Caco-2 (cell line): ENCODE results near the gene ADGRV1. TPM values are rescaled to one million over a fixed set of nuclear protein-coding genes. Genes with fewer than 3 reads are reported as not detected.

ENCODE experiments used
- BruUV-seq: library from RNA; stranded (reverse); fragments of 400-500 nt; replicated peaks from 2 replicates; lab custom pipeline; 2021; lab: Mats Ljungman, UMichigan
- CTCF ChIA-PET: fragments of 300-600 bp; sonication (Branson Sonifier 250); formaldehyde crosslinking; loops from one replicate; lab custom pipeline; 2022; ENCODE audit warnings: antibody characterized with exemption; lab: Charles Lee
- POLR2A ChIA-PET: fragments of 300-600 bp; sonication (Branson Sonifier 250); formaldehyde crosslinking; loops from one replicate; lab custom pipeline; 2022; ENCODE audit warnings: antibody characterized with exemption; lab: Charles Lee
- DNase-seq, 2 experiments: peaks; one replicate each; pipeline versions ENCODE4 v3.0.0 to v3.0.0-alpha.2; 2020 to 2022
- H3K27me3 ChIP-seq: replicated peaks from 2 replicates; pipeline ENCODE4 v1.6.0; 2011; ENCODE audit warnings: low read length; ENCODE audit not compliant: control insufficient read depth, insufficient read depth
- H3K36me3 ChIP-seq: 2 replicates; pipeline ENCODE4 v1.5.1; 2011; ENCODE audit warnings: low read length; ENCODE audit not compliant: control insufficient read depth, insufficient read depth
- H3K4me1 ChIP-seq: fragments of 250-450 bp; sonication (Bioruptor Pico); 2 replicates; pipeline ENCODE4 v1.5.1; 2020; ENCODE audit warnings: mild to moderate bottlenecking
- H3K4me3 ChIP-seq: 2 replicates; pipeline ENCODE4 v1.5.1; 2011; ENCODE audit warnings: low read depth, mild to moderate bottlenecking, control low read depth, low read length
- H3K9me3 ChIP-seq: fragments of 250-450 bp; sonication (Bioruptor Pico); 2 replicates; pipeline ENCODE4 v1.5.1; 2020; ENCODE audit warnings: mild to moderate bottlenecking, moderate library complexity
- H3K27ac Mint-ChIP-seq: one replicate; pipeline ENCODE4 v1.8.0; 2022; ENCODE audit warnings: mixed read lengths; ENCODE audit not compliant: unreplicated experiment
- H3K27me3 Mint-ChIP-seq: one replicate; pipeline ENCODE4 v1.8.0; 2022; ENCODE audit warnings: mixed read lengths; ENCODE audit not compliant: insufficient read depth, unreplicated experiment
- H3K36me3 Mint-ChIP-seq: one replicate; pipeline ENCODE4 v1.8.0; 2022; ENCODE audit warnings: mild to moderate bottlenecking, mixed read lengths; ENCODE audit not compliant: insufficient read depth, unreplicated experiment
- H3K4me1 Mint-ChIP-seq: one replicate; pipeline ENCODE4 v1.8.0; 2022; ENCODE audit warnings: low read depth, mixed read lengths; ENCODE audit not compliant: unreplicated experiment
- H3K4me3 Mint-ChIP-seq: one replicate; pipeline ENCODE4 v1.8.0; 2022; ENCODE audit warnings: mild to moderate bottlenecking, moderate library complexity, mixed read lengths; ENCODE audit not compliant: unreplicated experiment
- H3K9me3 Mint-ChIP-seq: one replicate; pipeline ENCODE4 v1.8.0; 2022; ENCODE audit warnings: mixed read lengths; ENCODE audit not compliant: unreplicated experiment
- intact Hi-C: fragments of 100-400 bp; cut with micrococcal nuclease; formaldehyde crosslinking; loops from one replicate; pipeline ENCODE4 v1.10.0; 2022; ENCODE audit not compliant: unreplicated experiment
- total RNA-seq: library from RNA; stranded (reverse); gene quantifications from 2 replicates; pipeline ENCODE4 v1.2.3, GENCODE V29; 2022
- TF ChIP-seq, protein P1 (sequence below), 2 experiments: fragments of 200-600 bp in 1 of 2; IDR thresholded peaks; 1 replicate in 1 of 2; 2 replicates in 1 of 2; pipeline versions ENCODE4 v1.5.1 to v1.8.0; 2011 to 2022; ENCODE audit warnings: antibody characterized with exemption in 1 of 2, control low read depth in 1 of 2, inconsistent platforms in 1 of 2, low read depth in 1 of 2, low read length in 1 of 2, mild to moderate bottlenecking in 1 of 2, moderate library complexity in 1 of 2; ENCODE audit not compliant: insufficient read depth in 1 of 2, severe bottlenecking in 1 of 2, unreplicated experiment in 1 of 2

The ADGRV1 gene
- total RNA-seq, 1 experiment from 2014 or later = 23.2 TPM

DNA sequence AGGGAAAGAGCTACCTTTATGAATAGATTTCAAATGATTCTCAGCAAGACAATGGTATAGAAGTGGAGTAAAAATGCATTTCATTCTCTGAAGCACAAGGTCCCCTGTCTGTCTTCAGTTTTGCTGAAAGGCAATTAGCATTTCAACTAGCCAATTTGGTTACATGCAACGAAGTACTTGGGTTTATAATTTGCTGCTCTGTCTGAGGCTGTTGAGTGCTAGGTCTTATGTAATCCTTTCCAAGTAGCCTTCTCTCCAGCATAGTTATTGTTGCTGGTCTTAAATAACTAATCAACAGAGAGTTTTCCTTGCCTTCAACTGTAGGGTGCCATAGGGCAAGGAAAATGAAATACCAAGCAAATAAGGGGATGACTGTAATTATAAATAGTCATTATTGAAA, 4.5 kb downstream of the ADGRV1 start:
- Mint-ChIP-seq H3K27ac (no peak overlapping the region), H3K27me3 (peaks cover 2% of the 10 kb centered on the region), H3K9me3 (peaks cover 9% of the 10 kb centered on the region), H3K36me3 (peaks cover 9% of the 10 kb centered on the region), H3K4me1 (no peaks in the 10 kb centered on the region), H3K4me3 (no peak overlapping the region)
- Histone ChIP-seq H3K27me3 (no peaks in the 10 kb centered on the region), H3K36me3 (no peaks in the 10 kb centered on the region), H3K4me3 (no peak overlapping the region), H3K9me3 (no peaks in the 10 kb centered on the region), H3K4me1 (no peaks in the 10 kb centered on the region)
- intact Hi-C loops = no loop called here
- CTCF ChIA-PET = no interaction called here
- no peak for DNase-seq
- BruUV-seq = no TSS peak
- POLR2A ChIA-PET = no interaction called here
- TF ChIP-seq, protein P1, sequence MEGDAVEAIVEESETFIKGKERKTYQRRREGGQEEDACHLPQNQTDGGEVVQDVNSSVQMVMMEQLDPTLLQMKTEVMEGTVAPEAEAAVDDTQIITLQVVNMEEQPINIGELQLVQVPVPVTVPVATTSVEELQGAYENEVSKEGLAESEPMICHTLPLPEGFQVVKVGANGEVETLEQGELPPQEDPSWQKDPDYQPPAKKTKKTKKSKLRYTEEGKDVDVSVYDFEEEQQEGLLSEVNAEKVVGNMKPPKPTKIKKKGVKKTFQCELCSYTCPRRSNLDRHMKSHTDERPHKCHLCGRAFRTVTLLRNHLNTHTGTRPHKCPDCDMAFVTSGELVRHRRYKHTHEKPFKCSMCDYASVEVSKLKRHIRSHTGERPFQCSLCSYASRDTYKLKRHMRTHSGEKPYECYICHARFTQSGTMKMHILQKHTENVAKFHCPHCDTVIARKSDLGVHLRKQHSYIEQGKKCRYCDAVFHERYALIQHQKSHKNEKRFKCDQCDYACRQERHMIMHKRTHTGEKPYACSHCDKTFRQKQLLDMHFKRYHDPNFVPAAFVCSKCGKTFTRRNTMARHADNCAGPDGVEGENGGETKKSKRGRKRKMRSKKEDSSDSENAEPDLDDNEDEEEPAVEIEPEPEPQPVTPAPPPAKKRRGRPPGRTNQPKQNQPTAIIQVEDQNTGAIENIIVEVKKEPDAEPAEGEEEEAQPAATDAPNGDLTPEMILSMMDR (IDR thresholded peaks at IDR 0.05; ENCODE audit: insufficient read depth in 1 of 2, low read depth in 1 of 2, low read length in 1 of 2, severe bottlenecking in 1 of 2, unreplicated experiment in 1 of 2) = no peak

DNA sequence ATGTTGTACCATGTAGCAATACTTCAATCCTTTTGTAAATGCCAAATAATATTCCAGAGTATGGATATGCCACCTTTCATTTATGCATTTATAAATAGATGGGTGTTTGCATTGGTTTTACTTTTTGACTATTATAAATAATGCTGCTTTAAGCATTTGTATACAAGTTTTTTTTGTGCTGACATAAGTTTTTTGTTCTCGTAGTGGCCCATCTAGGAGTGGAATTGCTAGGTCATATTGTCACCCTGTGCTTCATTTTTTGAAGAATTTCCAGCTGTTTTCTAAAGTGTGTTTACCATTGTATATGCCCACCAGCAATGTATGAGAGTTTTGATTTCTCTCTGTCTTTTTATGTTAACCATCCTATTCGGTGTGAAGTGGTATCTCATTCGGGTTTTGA, 6.9 kb downstream of the ADGRV1 start:
- H3K4me1 ChIP-seq = no peaks in the 10 kb centered on the region
- no peak overlapping the region for H3K4me3 ChIP-seq
- H3K27me3 ChIP-seq = no peaks in the 10 kb centered on the region
- no peaks in the 10 kb centered on the region for H3K9me3 ChIP-seq
- TF ChIP-seq, protein P1 (IDR thresholded peaks at IDR 0.05; ENCODE audit: insufficient read depth in 1 of 2, low read depth in 1 of 2, low read length in 1 of 2, severe bottlenecking in 1 of 2, unreplicated experiment in 1 of 2) = no peak
- BruUV-seq = no TSS peak
- DNase-seq = no peak
- Mint-ChIP-seq H3K4me1 (no peaks in the 10 kb centered on the region), H3K27me3 (peaks cover 3% of the 10 kb centered on the region), H3K4me3 (no peak overlapping the region), H3K27ac (no peak overlapping the region), H3K36me3 (no peaks in the 10 kb centered on the region), H3K9me3 (peaks cover 9% of the 10 kb centered on the region)
- ChIA-PET CTCF (no interaction called here), POLR2A (no interaction called here)
- H3K36me3 ChIP-seq = no peaks in the 10 kb centered on the region
- intact Hi-C loops = no loop called here

DNA sequence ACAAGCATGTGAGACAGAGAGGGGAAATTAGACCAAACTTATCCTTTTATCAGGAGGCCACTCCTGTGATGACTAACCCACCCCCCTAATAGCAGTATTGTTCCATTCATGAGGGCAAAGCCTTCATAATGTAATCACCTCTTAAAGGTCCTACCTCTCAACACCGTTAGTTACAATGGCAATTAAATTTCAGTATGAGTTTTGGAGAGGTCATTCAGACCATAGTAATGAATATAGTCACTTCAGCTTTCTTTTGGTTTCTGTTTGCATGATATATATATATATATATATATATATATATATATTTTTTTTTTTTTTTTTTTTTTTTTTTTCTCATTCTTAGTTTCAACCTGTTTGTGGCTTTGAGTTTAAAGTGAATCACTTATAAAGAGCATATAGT, 10.5 kb downstream of the ADGRV1 start:
- no peak overlapping the region for H3K4me3 ChIP-seq
- TF ChIP-seq, protein P1 (IDR thresholded peaks at IDR 0.05; ENCODE audit: insufficient read depth in 1 of 2, low read depth in 1 of 2, low read length in 1 of 2, severe bottlenecking in 1 of 2, unreplicated experiment in 1 of 2) = no peak
- BruUV-seq = no TSS peak
- no peaks in the 10 kb centered on the region for H3K27me3 ChIP-seq
- Mint-ChIP-seq H3K4me3 (no peak overlapping the region), H3K27ac (no peak overlapping the region), H3K36me3 (no peaks in the 10 kb centered on the region), H3K9me3 (peaks cover 9% of the 10 kb centered on the region), H3K4me1 (no peaks in the 10 kb centered on the region), H3K27me3 (peaks cover 3% of the 10 kb centered on the region)
- intact Hi-C loops = no loop called here
- H3K4me1 ChIP-seq = peaks cover 7% of the 10 kb centered on the region; the same call in 1 of the 2 replicates
- no peaks in the 10 kb centered on the region for H3K9me3 ChIP-seq
- no peaks in the 10 kb centered on the region for H3K36me3 ChIP-seq
- POLR2A ChIA-PET = no interaction called here
- CTCF ChIA-PET = no interaction called here
- no peak for DNase-seq
